H9 (cell line): ENCODE results near the gene SUFU. TPM values are rescaled to one million over a fixed set of nuclear protein-coding genes. Genes with fewer than 3 reads are reported as not detected.
A peak's percentile ranks its signal among the peaks of the same experiment; 100 is the strongest.

Source experiments
- DNase-seq: peaks from one replicate; pipeline ENCODE4 v3.0.0-alpha.2; 2017
- H2AFZ ChIP-seq: one replicate; pipeline ENCODE4 v1.6.1; 2013; ENCODE audit warnings: mild to moderate bottlenecking, low read length, control low read depth, moderate library complexity
- H2AK5ac ChIP-seq: 2 replicates; pipeline ENCODE4 v1.6.1; 2013; ENCODE audit warnings: low read length, control low read depth, mixed read lengths; ENCODE audit not compliant: insufficient read length
- H2BK120ac ChIP-seq: one replicate; pipeline ENCODE4 v1.6.1; 2013; ENCODE audit warnings: low read depth, mild to moderate bottlenecking, low read length, control low read depth, inconsistent platforms; ENCODE audit not compliant: poor library complexity, severe bottlenecking
- H2BK12ac ChIP-seq: 2 replicates; pipeline ENCODE4 v1.6.1; 2013; ENCODE audit warnings: low read length, control low read depth, mixed read lengths, low read depth; ENCODE audit not compliant: insufficient read length
- H2BK15ac ChIP-seq: 2 replicates; pipeline ENCODE4 v1.6.1; 2013; ENCODE audit warnings: low read depth, low read length, control low read depth
- H2BK20ac ChIP-seq: one replicate; pipeline ENCODE4 v1.6.1; 2013; ENCODE audit warnings: low read depth, mild to moderate bottlenecking, low read length, control low read depth, inconsistent platforms; ENCODE audit not compliant: poor library complexity, severe bottlenecking
- H2BK5ac ChIP-seq: 2 replicates; pipeline ENCODE4 v1.6.1; 2013; ENCODE audit warnings: low read length, control low read depth, mixed read lengths; ENCODE audit not compliant: insufficient read length
- H3K14ac ChIP-seq: 2 replicates; pipeline ENCODE4 v1.6.1; 2013; ENCODE audit warnings: low read length, control low read depth; ENCODE audit not compliant: insufficient read depth
- H3K18ac ChIP-seq: 2 replicates; pipeline ENCODE4 v1.6.1; 2013; ENCODE audit warnings: low read depth, mild to moderate bottlenecking, mixed read lengths, low read length, control low read depth; ENCODE audit not compliant: insufficient read length
- H3K23ac ChIP-seq: 2 replicates; pipeline ENCODE4 v1.6.1; 2013; ENCODE audit warnings: low read length, control low read depth, mixed read lengths, low read depth; ENCODE audit not compliant: insufficient read length
- H3K23me2 ChIP-seq: 2 replicates; pipeline ENCODE4 v1.6.1; 2013; ENCODE audit warnings: low read depth, mild to moderate bottlenecking, mixed read lengths, low read length, control low read depth; ENCODE audit not compliant: insufficient read length, poor library complexity, severe bottlenecking
- H3K27ac ChIP-seq: 2 replicates; pipeline ENCODE4 v1.5.1; 2013; ENCODE audit warnings: low read length, control low read depth, mixed read lengths, low read depth; ENCODE audit not compliant: insufficient read length
- H3K27me3 ChIP-seq: 2 replicates; pipeline ENCODE4 v1.6.1; 2013; ENCODE audit warnings: low read length, control low read depth, inconsistent platforms; ENCODE audit not compliant: insufficient read depth
- H3K4ac ChIP-seq: 2 replicates; pipeline ENCODE4 v1.6.1; 2013; ENCODE audit warnings: low read depth, mild to moderate bottlenecking, control low read depth, inconsistent platforms, low read length, moderate library complexity
- H3K4me1 ChIP-seq: 2 replicates; pipeline ENCODE4 v1.6.1; 2013; ENCODE audit warnings: low read length, control low read depth, inconsistent platforms; ENCODE audit not compliant: insufficient read depth
- H3K4me2 ChIP-seq: 2 replicates; pipeline ENCODE4 v1.6.1; 2013; ENCODE audit warnings: low read length, control low read depth, mixed read lengths; ENCODE audit not compliant: insufficient read length, insufficient read depth
- H3K56ac ChIP-seq: 2 replicates; pipeline ENCODE4 v1.6.1; 2013; ENCODE audit warnings: low read depth, mild to moderate bottlenecking, mixed read lengths, low read length, control low read depth; ENCODE audit not compliant: insufficient read length
- H3K79me1 ChIP-seq: 2 replicates; pipeline ENCODE4 v1.6.1; 2013; ENCODE audit warnings: low read depth, mild to moderate bottlenecking, moderate library complexity, low read length, control low read depth, inconsistent platforms; ENCODE audit not compliant: insufficient read depth, poor library complexity, severe bottlenecking
- H3K79me2 ChIP-seq: 2 replicates; pipeline ENCODE4 v1.6.1; 2013; ENCODE audit warnings: low read length, control low read depth, inconsistent platforms; ENCODE audit not compliant: insufficient read depth
- H3K9ac ChIP-seq: 2 replicates; pipeline ENCODE4 v1.6.1; 2013; ENCODE audit warnings: low read length, control low read depth, mixed read lengths; ENCODE audit not compliant: insufficient read length; ENCODE audit errors: extremely low read depth
- H3K9me3 ChIP-seq: one replicate; pipeline ENCODE4 v1.6.1; 2013; ENCODE audit warnings: low read depth, low read length, inconsistent platforms; ENCODE audit not compliant: control insufficient read depth
- H3T11ph ChIP-seq: one replicate; pipeline ENCODE4 v1.6.1; 2013; ENCODE audit warnings: mild to moderate bottlenecking, low read length, control low read depth, inconsistent platforms
- H4K20me1 ChIP-seq: one replicate; pipeline ENCODE4 v1.6.1; 2013; ENCODE audit not compliant: control insufficient read depth, insufficient read length, insufficient read depth
- H4K5ac ChIP-seq: 2 replicates; pipeline ENCODE4 v1.6.1; 2013; ENCODE audit warnings: low read depth, mild to moderate bottlenecking, mixed read lengths, low read length, control low read depth; ENCODE audit not compliant: insufficient read length
- H4K8ac ChIP-seq: replicated peaks from 2 replicates; pipeline ENCODE4 v1.6.1; 2013; ENCODE audit warnings: low read length, control low read depth, mixed read lengths, low read depth; ENCODE audit not compliant: insufficient read length
- H4K91ac ChIP-seq: 2 replicates; pipeline ENCODE4 v1.6.1; 2013; ENCODE audit warnings: low read depth, mild to moderate bottlenecking, moderate library complexity, mixed read lengths, low read length, control low read depth; ENCODE audit not compliant: insufficient read length
- H3K27ac Mint-ChIP-seq, 3 experiments: 2 replicates in 2 of 3; 3 replicates in 1 of 3; pipeline ENCODE4 v1.8.0; 2020 to 2021; ENCODE audit warnings: mixed read lengths in 3 of 3, mild to moderate bottlenecking in 1 of 3, moderate library complexity in 1 of 3
- H3K27me3 Mint-ChIP-seq: 2 replicates; pipeline ENCODE4 v1.8.0; 2021; ENCODE audit warnings: low read depth, mild to moderate bottlenecking, moderate library complexity, mixed read lengths
- H3K36me3 Mint-ChIP-seq, 3 experiments: 2 replicates in 2 of 3; 3 replicates in 1 of 3; pipeline ENCODE4 v1.8.0; 2020 to 2021; ENCODE audit warnings: low read depth in 3 of 3, mixed read lengths in 3 of 3; ENCODE audit not compliant: insufficient read depth in 1 of 3
- H3K4me1 Mint-ChIP-seq, 2 experiments: 2 replicates each; pipeline ENCODE4 v1.8.0; 2020; ENCODE audit warnings: mixed read lengths in 2 of 2
- H3K4me3 Mint-ChIP-seq, 2 experiments: 2 replicates in 1 of 2; 3 replicates in 1 of 2; pipeline ENCODE4 v1.8.0; 2020 to 2021; ENCODE audit warnings: mild to moderate bottlenecking in 2 of 2, mixed read lengths in 2 of 2, moderate library complexity in 1 of 2
- H3K9me3 Mint-ChIP-seq, 2 experiments: 2 replicates in 1 of 2; 3 replicates in 1 of 2; pipeline ENCODE4 v1.8.0; 2020; ENCODE audit warnings: mild to moderate bottlenecking in 2 of 2, mixed read lengths in 2 of 2, moderate library complexity in 1 of 2
- WGBS: extraction: QIAGEN DNeasy Blood & Tissue Kit; methylation state at CpG from one replicate; pipeline ENCODE4 v1.1.7; 2013; ENCODE audit warnings: missing lambda C conversion rate, low lambda C conversion rate, mixed read lengths; ENCODE audit not compliant: insufficient read length; ENCODE audit errors: extremely low coverage; 5-methylcytosine and 5-hydroxymethylcytosine counted together
- total RNA-seq: library from RNA; stranded (reverse); gene quantifications from 2 replicates; pipeline ENCODE4 v1.2.1, GENCODE V29; 2021
- TF ChIP-seq, protein P1 (sequence below): fragments of 200-600 bp; sonication (generic); conservative IDR thresholded peaks from 3 replicates; pipeline ENCODE4 v1.8.0; 2021; ENCODE audit warnings: antibody characterized with exemption, mild to moderate bottlenecking

SUFU gene
- total RNA-seq, 1 experiment from 2014 or later, result 9.5 TPM

GRCh38 chr10:102658802-102659201 is 155.0 kb downstream of the SUFU start:
- H2BK120ac ChIP-seq, result no peak overlapping the region
- H3K27ac ChIP-seq, result no peak overlapping the region
- no peak overlapping the region for H3K14ac ChIP-seq
- no peaks in the 10 kb centered on the region for H4K20me1 ChIP-seq
- no peaks in the 10 kb centered on the region for H3K27me3 ChIP-seq
- no peak for DNase-seq
- Mint-ChIP-seq H3K27me3 (no peaks in the 10 kb centered on the region), H3K4me1 (peaks cover 0 to 20% of the 10 kb centered on the region in 2 experiments; a peak in 3 of 4 replicates), H3K9me3 (no peaks in the 10 kb centered on the region), H3K27ac (peak overlapping the region in 2 of 3 experiments; percentile 55 to 61; a peak in 2 of 7 replicates), H3K36me3 (peaks cover 18 to 43% (median 38%) of the 10 kb centered on the region in 3 experiments), H3K4me3 (no peak overlapping the region)
- H4K8ac ChIP-seq, result no peak overlapping the region
- H2AFZ ChIP-seq, result no peak overlapping the region
- H3K9ac ChIP-seq, result no peak overlapping the region
- no peak overlapping the region for H4K5ac ChIP-seq
- TF ChIP-seq, protein P1, sequence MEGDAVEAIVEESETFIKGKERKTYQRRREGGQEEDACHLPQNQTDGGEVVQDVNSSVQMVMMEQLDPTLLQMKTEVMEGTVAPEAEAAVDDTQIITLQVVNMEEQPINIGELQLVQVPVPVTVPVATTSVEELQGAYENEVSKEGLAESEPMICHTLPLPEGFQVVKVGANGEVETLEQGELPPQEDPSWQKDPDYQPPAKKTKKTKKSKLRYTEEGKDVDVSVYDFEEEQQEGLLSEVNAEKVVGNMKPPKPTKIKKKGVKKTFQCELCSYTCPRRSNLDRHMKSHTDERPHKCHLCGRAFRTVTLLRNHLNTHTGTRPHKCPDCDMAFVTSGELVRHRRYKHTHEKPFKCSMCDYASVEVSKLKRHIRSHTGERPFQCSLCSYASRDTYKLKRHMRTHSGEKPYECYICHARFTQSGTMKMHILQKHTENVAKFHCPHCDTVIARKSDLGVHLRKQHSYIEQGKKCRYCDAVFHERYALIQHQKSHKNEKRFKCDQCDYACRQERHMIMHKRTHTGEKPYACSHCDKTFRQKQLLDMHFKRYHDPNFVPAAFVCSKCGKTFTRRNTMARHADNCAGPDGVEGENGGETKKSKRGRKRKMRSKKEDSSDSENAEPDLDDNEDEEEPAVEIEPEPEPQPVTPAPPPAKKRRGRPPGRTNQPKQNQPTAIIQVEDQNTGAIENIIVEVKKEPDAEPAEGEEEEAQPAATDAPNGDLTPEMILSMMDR, result no peak
- H3K23ac ChIP-seq, result no peak overlapping the region
- no peaks in the 10 kb centered on the region for H3K79me1 ChIP-seq
- H2BK12ac ChIP-seq, result no peak overlapping the region
- no peak overlapping the region for H2AK5ac ChIP-seq
- H3K4ac ChIP-seq, result no peak overlapping the region
- no peaks in the 10 kb centered on the region for H3K23me2 ChIP-seq
- no peaks in the 10 kb centered on the region; the same call in 1 of the 2 replicates for H3K4me1 ChIP-seq
- H2BK20ac ChIP-seq, result no peak overlapping the region
- no peak overlapping the region for H3K56ac ChIP-seq
- H3T11ph ChIP-seq, result no peak overlapping the region
- H3K79me2 ChIP-seq, result no peaks in the 10 kb centered on the region
- WGBS, result no CpG with 5 or more reads among the region's 5 CpGs
- H3K9me3 ChIP-seq, result no peaks in the 10 kb centered on the region
- no peak overlapping the region for H3K18ac ChIP-seq
- no peak overlapping the region for H4K91ac ChIP-seq
- no peak overlapping the region for H2BK5ac ChIP-seq
- H3K4me2 ChIP-seq, result no peak overlapping the region
- H2BK15ac ChIP-seq, result no peak overlapping the region
